Activated CD8-positive, alpha-beta memory T cell treated with anti-CD3 and anti-CD28 coated beads for 1 hour (primary cell): Measurements from ENCODE around the gene TWNK.
"Not testable (repeated sequence)": the region's sequence is repeated elsewhere in the genome, so short reads cannot be mapped to it uniquely, and the experiment has no call there.

Experiments used
- DNase-seq, 2 donors: peaks; one replicate each; pipeline ENCODE4 v3.0.0-alpha.2; 2020; ENCODE audit warnings: low read depth in 1 of 2; ENCODE audit errors: extremely low read depth in 1 of 2

Gene TWNK

GRCh38 chr10:100972115-100972903 lies 15.0 kb upstream of the TWNK start:
- DNase-seq: no peak

GRCh38 chr10:100972904-100973535 lies 14.3 kb upstream of the TWNK start:
- DNase-seq: no peak

- DNase-seq: not testable (repeated sequence)
Measured at GRCh38 chr10:100975397-100975796, 11.9 kb upstream of the TWNK start.

GRCh38 chr10:100976906-100977305 lies 10.4 kb upstream of the TWNK start:
- no peak for DNase-seq

GRCh38 chr10:100977436-100977835 lies 9.9 kb upstream of the TWNK start:
- DNase-seq: no peak

GRCh38 chr10:100978121-100978900 lies 9.0 kb upstream of the TWNK start:
- no peak for DNase-seq

- DNase-seq: no peak
Measured at GRCh38 chr10:100978901-100979195, 8.5 kb upstream of the TWNK start.

GRCh38 chr10:100979791-100980272 lies 7.5 kb upstream of the TWNK start:
- no peak for DNase-seq

GRCh38 chr10:100980311-100980710 lies 7.0 kb upstream of the TWNK start:
- no peak for DNase-seq

- no peak for DNase-seq
Measured at GRCh38 chr10:100980711-100981110, 6.6 kb upstream of the TWNK start.

GRCh38 chr10:100981178-100981772 lies 6.1 kb upstream of the TWNK start:
- no peak for DNase-seq

- DNase-seq: no peak
Measured at GRCh38 chr10:100982916-100983830, 4.2 kb upstream of the TWNK start.

- DNase-seq: no peak
Measured at GRCh38 chr10:100983868-100984671, 3.3 kb upstream of the TWNK start.

- DNase-seq: no peak
Measured at GRCh38 chr10:100984672-100985177, 2.6 kb upstream of the TWNK start.

GRCh38 chr10:100985336-100985735 lies 2.0 kb upstream of the TWNK start:
- DNase-seq: no peak

GRCh38 chr10:100986623-100986951 lies 756 bp upstream of the TWNK start:
- DNase-seq: no peak

GRCh38 chr10:100987685-100988049 lies 324 bp downstream of the TWNK start:
- no peak for DNase-seq

GRCh38 chr10:100988166-100988565 lies 823 bp downstream of the TWNK start:
- no peak for DNase-seq

GRCh38 chr10:100989088-100989487 lies 1.7 kb downstream of the TWNK start:
- no peak for DNase-seq
